GM21367 (cell line): ENCODE measurements around the gene FPR1.
"Not testable (repeated sequence)": the region's sequence is repeated elsewhere in the genome, so short reads cannot be mapped to it uniquely, and the experiment has no call there.

Experiments
- ATAC-seq: cut with Tn5 transposase; IDR thresholded peaks from one replicate; pipeline ENCODE4 v1.9.1; 2021; ENCODE audit not compliant: unreplicated experiment

Gene FPR1

DNA sequence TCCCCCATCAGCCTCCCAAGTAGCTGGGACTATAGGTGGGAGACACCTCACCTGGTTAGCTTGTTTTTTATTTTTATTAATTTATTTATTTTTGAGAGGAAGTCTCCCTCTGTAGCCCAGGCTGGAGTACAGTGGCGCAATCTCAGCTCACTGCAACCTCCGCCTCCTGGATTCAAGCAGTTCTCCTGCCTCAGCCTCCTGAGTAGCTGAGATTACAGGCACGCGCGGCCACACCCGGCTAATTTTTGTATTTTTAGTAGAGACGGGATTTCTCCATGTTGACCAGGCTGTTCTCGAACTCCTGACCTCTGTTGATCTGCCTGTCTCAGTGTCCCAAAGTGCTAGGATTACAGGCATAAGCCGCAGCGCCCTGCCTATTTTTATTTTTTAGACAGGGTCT is 13.2 kb downstream of the FPR1 start:
- ATAC-seq, result not testable (repeated sequence)

DNA sequence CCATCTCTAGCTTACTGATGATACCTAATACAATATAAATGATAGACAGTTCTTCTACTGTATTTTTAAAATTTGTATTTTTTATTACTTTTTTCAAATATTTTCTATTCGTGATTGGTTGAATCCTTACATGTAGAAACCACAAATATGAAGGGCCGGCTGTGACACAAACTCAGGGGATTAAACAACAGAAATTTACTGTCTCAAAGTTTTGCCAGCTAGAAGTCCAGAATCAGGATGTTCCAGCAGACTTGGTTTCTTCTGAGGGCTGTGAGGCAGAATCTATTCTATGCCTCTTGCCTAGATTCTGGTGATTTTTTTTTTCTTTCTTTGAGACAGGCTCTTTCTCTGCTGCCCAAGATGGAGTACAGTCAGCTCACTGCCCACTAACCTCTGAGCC is 13.8 kb downstream of the FPR1 start:
- ATAC-seq, result no peak

DNA sequence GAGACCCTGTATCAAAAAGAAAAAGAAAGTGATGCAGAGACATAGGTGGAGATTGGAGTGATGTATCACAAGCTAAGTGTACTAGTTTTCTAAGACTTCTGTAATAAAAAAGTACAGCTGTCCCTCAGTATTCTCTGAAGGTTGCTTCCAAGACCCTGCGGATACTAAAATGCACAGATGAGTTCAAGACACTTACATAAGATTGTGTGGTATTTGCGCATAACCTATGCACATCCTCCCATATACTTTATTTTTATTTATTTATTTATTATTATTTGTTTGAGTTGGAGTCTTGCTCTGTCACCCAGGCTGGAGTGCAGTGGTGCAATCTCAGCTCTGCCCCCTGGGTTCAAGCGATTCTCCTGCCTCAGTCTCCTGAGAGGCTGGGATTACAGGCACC is 14.3 kb downstream of the FPR1 start:
- ATAC-seq, result no peak

DNA sequence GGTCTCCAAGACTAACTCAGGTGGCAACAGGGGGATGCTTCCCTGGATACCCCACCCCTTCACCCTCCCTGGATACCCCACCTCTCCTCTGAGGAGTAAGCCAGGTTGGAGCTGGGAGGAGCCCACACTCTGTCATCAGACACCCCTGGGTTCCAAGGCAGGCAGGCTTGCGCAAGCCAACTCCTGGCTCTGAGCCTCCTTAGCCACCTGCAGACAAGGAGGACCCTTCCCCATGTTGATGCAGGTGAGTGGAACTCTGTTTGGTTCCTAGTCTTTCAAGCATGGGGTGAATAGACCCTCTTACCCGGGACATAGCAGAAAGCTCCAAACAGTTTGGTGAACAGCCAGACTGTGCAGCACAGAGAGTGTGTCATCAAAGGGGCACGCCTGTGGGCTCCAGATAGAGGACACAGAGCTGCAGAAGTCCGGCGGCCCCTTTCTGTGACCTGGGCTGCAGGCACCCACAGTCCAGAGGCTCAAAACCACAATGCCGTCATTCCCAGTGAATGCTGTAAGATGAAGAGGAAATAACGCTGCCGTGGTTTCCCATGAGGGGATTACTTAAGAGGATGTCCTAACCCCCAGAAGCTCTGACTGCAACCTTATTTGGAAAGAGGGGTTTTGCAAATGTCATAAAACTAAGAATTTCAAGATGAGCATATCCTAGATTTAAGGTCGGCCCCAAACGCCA is 15.8 kb downstream of the FPR1 start:
- ATAC-seq, result no peak

DNA sequence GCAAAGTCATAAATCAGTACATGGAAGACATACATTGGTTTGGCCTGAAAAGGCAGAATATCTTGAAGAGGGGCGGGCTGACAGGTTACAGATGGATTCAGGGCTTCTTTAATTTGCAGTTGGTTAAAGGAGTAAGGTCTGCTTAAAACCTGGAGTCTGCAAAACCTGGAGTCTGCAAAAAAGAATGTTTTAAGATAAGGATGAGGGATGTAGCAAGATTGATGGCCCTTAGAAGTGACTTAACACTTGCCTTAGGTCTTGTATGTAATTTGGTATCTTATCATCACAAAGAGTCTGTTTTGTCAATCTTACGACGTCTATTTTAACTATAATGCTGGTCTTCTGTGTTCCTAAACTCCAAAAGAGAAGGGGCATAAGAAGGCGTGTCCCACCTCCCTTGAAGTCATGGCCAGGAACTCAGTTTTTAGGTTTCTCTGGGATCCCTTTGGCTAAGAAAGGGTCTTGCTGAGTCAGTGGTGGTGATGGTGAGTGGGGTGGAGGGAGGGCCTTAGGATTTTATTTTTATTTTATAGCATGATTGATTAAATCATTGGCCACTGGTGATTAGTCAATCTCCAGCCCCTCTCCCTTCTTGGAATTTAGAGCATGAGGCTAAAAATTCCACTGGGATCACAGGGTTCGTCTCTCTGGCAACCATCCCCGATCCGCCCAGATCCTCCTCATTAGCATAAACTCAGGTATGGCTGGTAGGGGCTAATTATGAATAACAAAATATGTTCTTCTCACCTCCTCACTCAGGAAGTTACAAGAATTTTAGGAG is 17.7 kb downstream of the FPR1 start:
- ATAC-seq, result no peak

DNA sequence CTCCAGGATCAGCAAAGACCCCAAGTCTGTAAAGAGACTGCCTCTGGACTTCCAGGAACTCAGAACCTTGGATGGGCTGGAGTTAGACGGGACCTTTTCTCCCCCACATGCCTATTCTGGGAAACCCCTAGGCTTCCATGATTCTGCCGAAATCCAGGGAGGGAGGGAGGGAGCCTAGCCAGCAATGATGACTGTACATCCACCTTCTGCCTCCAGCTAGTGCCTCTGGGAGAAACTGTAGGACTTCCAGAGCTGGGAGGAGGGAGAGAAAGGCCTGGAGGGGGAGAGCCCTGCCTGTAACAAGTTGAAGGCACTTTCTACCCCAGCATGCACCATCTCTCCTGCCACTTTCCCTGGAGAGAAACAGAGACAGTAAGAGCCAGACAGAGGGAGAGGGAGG is 21.9 kb downstream of the FPR1 start:
- no peak for ATAC-seq

DNA sequence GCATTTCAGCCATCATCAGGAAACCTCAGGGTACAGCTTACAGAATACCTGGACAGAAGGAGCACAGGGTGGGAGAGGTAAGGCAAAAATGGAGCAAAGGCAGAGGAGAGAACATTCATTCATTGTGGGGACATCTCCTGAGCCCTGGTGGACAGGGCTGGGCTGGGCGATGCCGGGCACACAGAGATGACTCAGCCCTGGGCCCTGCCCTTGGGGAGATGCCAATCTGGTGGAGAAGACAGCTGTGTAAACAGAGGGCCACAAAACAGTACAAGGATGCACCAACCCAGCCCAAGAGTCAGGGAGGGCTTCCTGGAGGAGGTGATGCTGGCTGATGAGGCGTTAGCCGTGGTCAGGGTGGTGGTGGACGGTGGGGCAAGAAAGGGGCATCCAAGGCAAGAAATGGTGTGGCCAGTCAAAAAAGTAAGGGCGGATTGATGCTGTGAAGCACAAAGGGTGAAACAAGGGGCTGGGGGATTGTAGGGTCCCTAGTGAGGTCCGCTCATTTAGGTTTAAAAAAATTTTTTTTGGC is 24.3 kb downstream of the FPR1 start:
- ATAC-seq, result no peak

DNA sequence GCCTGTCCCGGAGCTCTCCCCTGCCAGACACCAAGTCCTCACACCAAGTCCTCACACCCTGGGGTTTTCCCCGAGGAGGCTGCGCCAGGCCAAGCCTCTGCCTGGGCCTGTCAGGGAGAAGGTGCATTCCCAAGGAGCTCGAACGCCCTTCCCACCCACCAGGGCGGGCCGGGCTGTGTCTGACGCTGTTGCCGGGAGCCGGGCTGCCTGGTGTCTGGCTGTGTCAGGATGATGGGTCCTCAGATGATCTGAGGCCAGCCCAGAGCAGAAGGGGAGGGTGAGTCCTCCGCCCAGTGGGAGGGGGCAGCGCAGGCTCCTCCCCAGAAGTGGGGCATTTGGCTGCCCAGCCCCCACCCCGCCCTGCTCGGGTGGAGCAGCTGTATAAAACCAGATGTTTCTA is 25.6 kb downstream of the FPR1 start:
- no peak for ATAC-seq

DNA sequence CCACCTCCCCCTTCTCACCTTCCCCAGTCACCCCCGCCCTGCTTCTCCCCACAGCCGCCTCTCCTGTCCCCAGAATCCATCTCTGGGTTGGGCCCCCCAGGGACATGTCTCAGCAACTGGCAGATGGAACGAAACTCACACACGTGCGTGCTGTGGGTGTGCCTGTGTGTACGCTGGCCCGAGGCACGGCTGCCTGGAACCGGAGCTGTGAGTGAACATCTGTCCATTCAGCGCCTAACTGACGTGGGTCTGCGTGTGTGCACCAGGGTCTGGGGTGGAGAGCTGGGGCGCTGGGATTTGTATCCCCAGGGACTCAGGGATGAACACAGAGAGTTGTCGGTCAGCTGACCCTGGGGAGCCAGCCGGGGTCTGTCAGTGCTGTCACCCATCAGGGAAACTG is 27.1 kb downstream of the FPR1 start:
- ATAC-seq, result no peak

DNA sequence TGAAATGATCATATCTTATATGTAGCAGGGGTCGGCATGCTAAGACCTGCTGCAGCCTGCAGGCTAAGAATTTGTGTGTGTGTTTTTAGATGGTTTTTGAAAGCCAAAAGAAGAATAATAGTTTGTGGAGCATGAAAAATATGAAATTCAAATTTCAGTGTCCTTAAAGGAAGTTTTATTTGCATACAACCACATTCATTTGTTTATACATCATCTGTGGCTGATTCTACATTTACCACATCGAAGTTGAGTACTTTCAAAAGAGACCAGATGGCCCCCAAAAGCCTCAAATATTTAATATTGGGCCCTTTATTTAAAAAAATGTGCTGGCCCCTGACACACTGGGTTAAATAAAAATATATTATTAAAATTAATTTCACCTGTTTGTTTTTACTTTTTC is 29.2 kb downstream of the FPR1 start:
- ATAC-seq, result no peak

DNA sequence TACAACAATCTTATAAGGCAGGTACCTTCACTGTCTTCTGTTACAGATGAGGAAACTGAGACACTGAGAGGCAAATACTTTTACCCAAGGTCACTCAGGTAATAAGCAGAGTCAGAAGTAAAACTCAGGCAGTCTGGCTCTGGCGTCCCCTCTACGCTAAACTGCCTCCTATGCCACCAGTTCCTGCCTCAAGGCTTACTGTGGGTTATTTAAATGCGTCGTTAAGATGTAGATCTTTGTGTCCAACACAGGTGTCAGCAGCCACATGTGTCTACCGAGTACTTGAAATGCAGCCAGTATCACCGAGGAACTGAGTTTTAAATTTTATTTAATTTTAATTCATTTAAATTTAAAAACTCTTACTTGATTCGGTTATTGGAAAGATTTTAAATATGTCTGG is 29.8 kb downstream of the FPR1 start:
- ATAC-seq, result no peak

DNA sequence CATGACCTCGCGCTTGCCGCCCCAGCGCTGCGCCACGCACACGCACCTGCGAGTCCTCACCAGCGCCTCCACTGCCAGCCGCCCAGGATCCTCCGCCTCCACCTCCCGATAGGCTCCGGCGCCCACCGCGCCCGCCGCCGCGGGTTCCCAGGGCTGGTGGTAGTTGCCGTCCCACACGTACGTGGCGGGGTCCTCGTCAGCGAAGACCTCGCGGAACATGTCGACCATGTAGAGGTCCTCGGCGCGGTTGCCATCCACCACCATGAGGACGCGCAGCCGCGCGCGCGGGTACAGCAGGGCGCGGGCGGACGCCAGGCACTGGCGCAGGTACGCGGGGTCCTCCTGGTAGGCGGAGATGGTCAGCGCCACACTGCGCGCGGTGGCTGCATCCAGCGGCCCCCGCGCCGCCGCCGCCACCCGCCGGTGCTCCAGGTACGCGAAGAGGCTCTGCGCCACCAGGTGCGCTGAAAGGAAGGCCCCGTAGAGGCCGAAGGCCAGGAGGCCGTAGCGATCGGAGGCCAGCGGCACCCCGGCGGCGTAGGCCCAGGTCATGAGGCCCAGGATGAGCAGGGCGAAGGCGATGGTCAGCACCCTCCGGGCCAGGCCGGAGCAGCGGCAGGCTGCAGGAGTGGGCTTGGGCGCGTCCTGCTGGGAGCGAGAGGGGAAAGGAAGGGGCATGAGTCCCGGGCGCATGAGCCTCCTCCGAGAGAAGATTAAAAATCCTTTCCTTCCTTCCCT is 32.3 kb downstream of the FPR1 start:
- ATAC-seq, result no peak

DNA sequence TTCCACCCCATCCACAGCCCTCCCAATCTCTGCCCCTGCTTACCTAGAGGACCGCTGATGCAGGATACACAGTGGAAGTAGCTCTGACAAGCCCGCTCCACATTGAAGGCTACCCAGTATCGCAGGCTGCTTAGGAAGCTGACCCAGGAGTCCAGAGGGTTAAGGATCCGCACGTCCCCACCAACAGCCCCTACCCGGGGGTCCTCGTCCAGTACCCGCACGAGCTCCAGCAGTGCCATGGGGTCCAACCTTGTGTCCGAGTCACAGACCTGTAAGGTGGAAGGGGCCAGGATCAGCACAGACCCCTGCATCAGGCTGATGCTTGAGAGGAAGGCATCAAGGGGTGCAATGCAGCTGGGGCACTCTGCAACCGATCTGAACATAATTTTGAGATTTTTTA is 34.8 kb downstream of the FPR1 start:
- ATAC-seq, result no peak

DNA sequence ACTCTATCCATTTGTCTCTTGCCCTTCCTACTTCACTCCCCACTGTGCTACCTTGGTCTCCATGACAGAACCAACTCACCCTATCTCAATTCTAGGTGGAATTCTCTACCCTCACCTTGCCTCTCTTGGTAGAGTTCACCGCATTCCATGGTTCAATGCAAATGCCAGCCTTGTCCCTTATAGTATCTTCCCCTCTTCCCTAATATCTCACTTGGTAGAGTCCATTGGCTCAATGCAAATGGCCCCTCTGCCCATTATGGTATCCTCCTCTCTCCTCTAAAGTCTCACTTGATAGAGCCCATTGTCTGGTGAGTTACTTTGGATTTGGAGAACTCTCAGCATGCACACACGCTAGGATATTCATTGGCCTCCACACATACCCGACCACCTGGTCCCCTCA is 35.8 kb downstream of the FPR1 start:
- ATAC-seq, result no peak

DNA sequence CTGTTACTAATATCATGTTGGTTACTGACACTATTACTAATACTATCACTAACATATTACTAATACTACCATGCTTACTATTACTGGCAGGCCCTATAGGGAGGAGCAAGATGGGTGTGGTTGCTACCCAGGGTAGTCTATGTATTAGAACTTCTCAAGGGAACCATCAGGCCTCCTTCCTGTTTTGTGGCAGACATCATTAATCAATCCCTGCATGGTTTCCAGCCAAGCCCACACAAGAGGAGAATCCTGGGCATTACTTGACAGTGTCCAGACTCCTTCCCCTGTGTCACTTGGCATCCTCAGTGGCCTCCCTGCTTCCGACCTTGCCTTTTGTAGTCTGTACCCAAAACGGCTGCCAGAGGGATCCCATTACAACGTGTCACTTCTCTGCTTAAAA is 36.8 kb downstream of the FPR1 start:
- no peak for ATAC-seq

DNA sequence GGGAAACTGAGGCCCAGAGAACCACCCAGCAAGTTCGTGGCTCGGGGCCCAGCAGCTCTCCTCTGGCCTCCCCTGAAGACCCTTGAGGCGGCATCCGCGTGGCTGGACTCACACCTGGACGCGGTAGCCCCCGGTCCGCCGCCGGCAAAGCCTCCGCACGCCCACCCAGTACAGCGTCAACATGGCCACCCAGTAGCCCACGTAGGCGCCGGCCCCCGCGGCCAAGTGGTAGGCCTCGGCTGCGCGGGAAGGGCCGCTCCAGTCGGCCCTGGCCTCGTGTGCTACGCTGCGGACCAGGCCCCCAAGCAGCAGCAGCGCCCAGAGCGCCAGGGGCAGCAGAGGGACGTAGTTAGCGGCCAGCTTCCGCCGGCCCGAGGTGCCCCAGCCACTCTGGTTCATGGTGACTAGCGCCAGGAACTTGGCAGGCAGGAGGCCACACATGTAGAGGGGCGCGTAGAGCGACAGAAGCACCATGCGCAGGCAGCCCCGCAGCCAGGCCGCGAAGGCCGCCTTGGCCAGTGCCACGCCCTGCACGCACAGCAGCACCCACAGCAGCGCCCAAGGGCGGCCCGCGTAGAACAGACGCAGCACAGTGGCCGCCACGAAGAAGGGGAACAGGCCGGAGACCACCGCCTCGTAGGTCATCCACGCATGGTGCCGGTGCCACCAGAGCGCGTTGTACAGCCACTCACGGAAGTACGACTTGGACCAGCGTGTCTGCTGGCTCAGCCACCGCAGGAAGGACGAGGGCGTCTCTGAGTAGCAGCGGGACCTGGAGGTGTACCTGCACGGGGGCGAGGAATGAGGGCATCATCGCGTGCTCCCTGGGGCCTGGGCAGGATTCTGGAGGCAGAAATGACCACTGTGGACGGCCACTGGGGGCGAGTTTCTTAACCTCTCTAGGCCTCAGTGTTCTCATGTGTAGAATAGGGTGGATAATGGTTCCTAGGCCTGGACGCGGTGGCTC is 38.1 kb downstream of the FPR1 start:
- no peak for ATAC-seq

DNA sequence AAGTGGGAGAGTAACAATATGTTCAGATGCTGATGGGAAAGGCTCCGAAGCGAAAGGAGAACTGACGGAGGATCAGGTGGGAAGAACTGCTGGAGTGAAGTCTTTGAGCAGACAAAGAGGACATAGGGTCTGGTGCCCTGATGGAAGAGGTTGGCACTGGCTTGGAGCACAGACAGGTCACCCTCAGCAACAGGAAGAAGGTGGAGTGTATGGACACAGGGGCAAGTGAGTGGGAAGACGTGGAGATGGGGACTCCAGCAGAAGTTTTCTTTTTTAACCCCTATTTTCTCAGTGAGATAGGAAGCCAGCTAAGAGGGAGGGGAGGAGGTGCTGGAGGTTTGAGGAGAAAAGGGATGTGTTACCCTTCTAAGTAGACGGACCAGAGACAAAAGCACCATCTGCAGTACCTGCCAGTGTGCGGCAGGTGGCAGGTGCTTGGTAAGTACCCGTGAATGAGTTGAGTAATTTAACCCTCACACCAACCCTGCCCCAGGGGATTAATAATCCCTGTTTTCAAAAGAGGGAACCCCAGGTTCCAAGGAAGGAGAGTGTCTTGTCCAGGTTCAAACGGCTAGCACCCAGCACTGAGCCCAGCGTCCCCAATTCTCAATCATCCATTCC is 39.1 kb downstream of the FPR1 start:
- ATAC-seq, result no peak

DNA sequence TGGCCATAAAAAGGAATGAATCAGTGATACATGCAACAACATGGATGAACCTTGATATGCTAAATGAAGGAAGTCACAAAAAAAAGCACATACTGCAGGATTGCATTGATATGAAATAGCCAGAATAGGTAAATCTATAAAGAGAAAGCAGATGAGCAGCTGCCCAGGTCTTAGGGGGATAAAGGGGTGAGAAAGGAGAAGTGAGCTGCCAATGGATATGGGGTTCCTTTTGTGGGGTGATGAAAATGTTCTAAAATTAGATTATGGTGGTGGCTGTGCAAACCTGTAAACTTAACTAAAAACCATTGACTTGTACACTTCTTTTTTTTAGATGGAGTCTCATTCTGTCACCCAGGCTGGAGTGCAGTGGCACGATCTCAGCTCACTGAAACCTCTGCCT is 40.0 kb downstream of the FPR1 start:
- no peak for ATAC-seq

DNA sequence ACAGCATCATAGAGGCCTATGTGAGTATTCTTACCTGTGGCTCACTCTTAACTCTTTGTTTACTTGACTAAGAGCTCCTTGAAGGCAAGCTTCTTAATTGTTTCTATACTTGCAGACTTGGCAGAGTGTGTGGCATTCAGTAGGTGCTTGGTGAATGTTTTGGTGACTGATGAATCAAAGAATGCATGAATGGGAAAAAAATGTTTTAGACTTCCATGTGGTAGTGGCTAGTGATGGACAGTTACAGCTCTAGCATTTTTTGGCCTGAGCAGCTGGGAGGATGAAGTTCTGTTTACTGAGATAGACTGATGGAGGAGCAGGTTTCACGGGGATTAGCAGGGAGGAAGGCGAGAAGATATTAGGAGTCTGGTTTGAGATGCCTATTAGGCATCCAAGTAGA is 41.5 kb downstream of the FPR1 start:
- ATAC-seq, result no peak

DNA sequence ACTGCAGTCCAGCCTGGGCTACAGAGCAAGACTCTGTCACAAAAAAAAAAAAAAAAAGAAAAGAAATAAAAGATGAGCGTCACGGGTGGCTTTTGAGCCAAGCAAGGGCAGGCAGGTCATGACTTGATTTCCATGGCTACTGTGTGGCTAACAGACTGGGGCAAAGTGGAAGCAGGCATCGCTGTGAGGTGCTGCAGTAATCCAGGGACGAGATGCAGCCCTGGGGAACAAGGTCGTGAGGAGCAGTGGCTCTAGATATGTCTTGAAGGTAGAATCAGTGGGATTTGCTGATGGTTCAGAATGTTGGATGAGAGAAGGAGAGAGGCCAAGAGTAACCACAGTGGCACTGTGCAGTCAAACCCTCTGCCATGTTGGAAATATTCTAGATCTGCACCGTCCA is 42.1 kb downstream of the FPR1 start:
- ATAC-seq, result no peak
